Measurements from ENCODE around the gene CYTH1. TPM values are rescaled to one million over a fixed set of nuclear protein-coding genes. Genes with fewer than 3 reads are reported as not detected.

The CYTH1 gene
- polyA plus RNA-seq, 1 experiment: 13.7 TPM

DNA sequence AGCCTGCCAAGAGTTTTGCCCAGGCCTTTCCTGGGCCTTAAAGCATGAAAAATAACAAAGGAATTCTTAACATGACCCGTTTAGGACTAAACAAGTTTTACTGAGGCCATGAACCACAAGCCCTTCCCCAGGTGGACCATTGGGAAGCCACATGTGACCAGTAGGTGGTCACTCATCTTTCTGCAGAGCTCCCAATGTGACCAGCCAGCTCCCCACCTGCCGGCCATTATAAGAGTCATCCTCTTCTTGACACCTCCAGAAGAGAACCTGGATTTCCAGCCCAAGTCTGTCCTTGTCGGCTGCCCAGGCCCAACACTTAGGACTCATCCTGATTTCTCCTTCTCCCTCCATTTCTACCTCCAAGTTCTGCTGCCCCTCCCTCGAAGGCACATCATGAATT is 113.2 kb downstream of the CYTH1 start:
- ChIA-PET POLR2A (no interaction called here), CTCF (no interaction called here)
- no peak overlapping the region for H3K27ac ChIP-seq (ENCODE audit: low read depth, low read length)
- peaks cover 7% of the 10 kb centered on the region; the same call in 1 of the 2 replicates for H3K9me3 ChIP-seq (ENCODE audit: control insufficient read depth, insufficient read depth, low read length)
- TF ChIP-seq, protein P1, sequence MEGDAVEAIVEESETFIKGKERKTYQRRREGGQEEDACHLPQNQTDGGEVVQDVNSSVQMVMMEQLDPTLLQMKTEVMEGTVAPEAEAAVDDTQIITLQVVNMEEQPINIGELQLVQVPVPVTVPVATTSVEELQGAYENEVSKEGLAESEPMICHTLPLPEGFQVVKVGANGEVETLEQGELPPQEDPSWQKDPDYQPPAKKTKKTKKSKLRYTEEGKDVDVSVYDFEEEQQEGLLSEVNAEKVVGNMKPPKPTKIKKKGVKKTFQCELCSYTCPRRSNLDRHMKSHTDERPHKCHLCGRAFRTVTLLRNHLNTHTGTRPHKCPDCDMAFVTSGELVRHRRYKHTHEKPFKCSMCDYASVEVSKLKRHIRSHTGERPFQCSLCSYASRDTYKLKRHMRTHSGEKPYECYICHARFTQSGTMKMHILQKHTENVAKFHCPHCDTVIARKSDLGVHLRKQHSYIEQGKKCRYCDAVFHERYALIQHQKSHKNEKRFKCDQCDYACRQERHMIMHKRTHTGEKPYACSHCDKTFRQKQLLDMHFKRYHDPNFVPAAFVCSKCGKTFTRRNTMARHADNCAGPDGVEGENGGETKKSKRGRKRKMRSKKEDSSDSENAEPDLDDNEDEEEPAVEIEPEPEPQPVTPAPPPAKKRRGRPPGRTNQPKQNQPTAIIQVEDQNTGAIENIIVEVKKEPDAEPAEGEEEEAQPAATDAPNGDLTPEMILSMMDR (IDR thresholded peaks at IDR 0.05; ENCODE audit: low read depth, low read length): no peak
- H3K27me3 ChIP-seq (ENCODE audit: control insufficient read depth, insufficient read depth, low read length): no peaks in the 10 kb centered on the region
- no peak overlapping the region for H3K4me3 ChIP-seq (ENCODE audit: low read depth, low read length)
- DNase-seq (ENCODE audit: low read depth, low spot score): no peak

DNA sequence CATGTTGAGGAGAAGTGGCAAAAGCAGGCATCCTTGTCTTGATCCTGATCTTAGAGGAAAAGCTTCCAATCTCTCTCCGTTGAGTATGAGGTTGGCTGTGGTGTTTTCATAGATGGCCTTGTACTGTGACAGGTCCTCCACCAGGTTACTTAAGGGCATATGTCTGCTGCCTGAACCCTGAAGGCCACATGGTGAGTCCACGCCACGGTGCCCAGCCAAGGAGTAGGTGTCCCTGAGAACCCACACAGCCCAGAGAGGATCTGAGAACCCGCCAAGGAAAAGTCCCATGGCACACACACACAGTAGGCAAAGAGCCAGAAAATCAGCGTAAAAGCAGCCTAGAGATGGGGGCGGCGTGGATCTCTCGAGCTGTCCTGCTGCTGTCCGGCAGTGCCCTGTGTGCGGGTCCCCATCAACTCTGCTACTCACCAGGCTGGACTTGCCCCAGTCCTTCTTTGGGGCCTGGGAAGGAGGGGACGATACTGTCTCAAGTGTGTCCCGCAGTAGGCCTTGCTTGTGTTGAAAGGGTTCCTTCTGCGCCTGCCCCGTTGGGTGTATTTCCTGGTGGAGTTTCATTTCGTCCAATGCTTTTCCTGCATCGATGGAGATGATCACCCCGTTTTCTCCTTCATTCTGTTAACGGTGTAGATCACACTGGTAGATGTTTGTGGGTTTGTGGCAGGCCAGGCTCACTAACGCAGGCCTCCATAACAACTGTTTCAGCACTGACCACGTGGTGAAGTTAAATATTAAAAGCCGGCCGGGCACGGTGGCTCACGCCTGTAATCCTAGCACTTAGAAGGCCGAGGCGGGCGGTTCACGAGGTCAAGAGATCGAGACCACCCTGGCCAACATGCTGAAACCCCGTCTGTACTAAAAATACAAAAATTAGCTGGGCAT is 114.1 kb downstream of the CYTH1 start:
- ChIA-PET POLR2A (no interaction called here), CTCF (no interaction called here)
- no peak overlapping the region for H3K27ac ChIP-seq (ENCODE audit: low read depth, low read length)
- no peak overlapping the region for H3K4me3 ChIP-seq (ENCODE audit: low read depth, low read length)
- TF ChIP-seq, protein P1 (IDR thresholded peaks at IDR 0.05; ENCODE audit: low read depth, low read length): no peak
- no peaks in the 10 kb centered on the region for H3K27me3 ChIP-seq (ENCODE audit: control insufficient read depth, insufficient read depth, low read length)
- H3K9me3 ChIP-seq (ENCODE audit: control insufficient read depth, insufficient read depth, low read length): peaks cover 7% of the 10 kb centered on the region; the same call in 1 of the 2 replicates
- DNase-seq (ENCODE audit: low read depth, low spot score): no peak

DNA sequence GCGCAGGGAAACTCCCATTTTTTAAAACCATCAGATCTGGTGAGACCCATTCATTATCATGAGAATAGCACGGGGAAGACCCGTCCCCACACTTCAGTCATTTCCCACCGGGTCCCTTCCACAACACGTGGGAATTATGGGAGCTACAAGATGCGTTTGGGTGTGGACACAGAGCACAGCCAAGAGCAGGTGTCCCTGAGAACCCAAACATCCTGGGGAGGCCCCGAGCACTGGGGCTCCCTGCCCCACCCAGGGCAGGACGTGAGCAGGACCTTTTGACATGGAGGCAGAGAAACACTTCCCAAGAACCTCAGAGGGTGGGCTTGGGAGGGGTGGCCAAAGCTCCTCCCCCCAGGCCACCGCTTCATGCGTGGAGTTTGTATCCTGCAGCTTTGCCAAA is 115.0 kb downstream of the CYTH1 start:
- ChIA-PET CTCF (no interaction called here), POLR2A (no interaction called here)
- no peaks in the 10 kb centered on the region for H3K27me3 ChIP-seq (ENCODE audit: control insufficient read depth, insufficient read depth, low read length)
- TF ChIP-seq, protein P1 (IDR thresholded peaks at IDR 0.05; ENCODE audit: low read depth, low read length): no peak
- no peak for DNase-seq (ENCODE audit: low read depth, low spot score)
- H3K27ac ChIP-seq (ENCODE audit: low read depth, low read length): no peak overlapping the region
- no peak overlapping the region for H3K4me3 ChIP-seq (ENCODE audit: low read depth, low read length)
- peaks cover 5% of the 10 kb centered on the region; the same call in 1 of the 2 replicates for H3K9me3 ChIP-seq (ENCODE audit: control insufficient read depth, insufficient read depth, low read length)

DNA sequence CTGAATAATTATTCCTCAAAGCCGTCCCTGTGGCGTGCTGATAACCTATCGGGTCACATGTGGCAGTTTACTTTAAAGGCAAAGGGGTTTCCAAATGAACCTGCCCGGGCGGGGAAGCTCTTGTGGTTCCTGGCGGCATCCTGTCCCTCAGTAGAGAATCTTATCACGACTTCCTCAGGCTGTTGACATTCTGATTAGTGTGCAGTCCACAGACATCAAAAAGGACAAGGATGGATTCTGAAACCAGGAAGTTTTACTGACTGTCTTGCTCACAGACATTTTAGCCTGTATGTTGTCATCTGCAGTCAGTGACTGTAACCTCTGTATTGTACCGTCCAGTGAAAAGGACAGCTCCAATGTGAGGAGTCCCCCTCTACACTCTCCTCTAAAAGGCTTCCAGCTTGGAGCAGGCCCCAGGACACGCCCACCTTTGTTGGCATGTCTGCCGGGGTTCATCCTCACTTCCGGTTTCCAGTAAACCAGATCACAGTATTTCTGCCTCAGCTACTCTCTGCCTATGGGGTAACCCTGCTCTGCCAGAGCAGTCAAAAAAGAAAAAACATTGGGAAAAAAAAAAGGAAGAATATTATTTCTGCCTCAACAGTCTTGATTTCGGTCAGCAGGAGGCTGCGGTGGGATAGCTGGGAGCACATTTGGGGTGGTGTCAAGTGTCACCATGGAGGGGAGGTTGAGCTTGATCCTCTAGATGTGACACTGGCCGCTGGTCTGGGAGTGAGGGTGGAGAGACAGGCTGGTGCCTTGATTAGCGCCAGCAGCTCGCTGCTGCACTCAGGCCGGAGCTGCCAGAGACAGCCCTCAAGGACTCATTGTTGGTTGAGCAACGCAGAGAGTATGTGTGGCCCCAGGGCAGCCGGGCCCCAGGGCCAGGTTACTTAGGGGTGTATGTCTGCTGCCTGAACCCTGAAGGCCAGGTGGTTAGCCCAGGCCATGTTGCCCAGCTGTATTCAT is 115.8 kb downstream of the CYTH1 start:
- Histone ChIP-seq H3K27me3 (ENCODE audit: control insufficient read depth, insufficient read depth, low read length) (no peaks in the 10 kb centered on the region), H3K27ac (ENCODE audit: low read depth, low read length) (no peak overlapping the region), H3K9me3 (ENCODE audit: control insufficient read depth, insufficient read depth, low read length) (peaks cover 5% of the 10 kb centered on the region; the same call in 1 of the 2 replicates), H3K4me3 (ENCODE audit: low read depth, low read length) (no peak overlapping the region)
- ChIA-PET POLR2A (no interaction called here), CTCF (no interaction called here)
- DNase-seq (ENCODE audit: low read depth, low spot score): no peak
- TF ChIP-seq, protein P1 (IDR thresholded peaks at IDR 0.05; ENCODE audit: low read depth, low read length): no peak
